ENCODE data around the gene PSAP.
"Not testable (repeated sequence)": the region's sequence is repeated elsewhere in the genome, so short reads cannot be mapped to it uniquely, and the experiment has no call there.

DNA sequence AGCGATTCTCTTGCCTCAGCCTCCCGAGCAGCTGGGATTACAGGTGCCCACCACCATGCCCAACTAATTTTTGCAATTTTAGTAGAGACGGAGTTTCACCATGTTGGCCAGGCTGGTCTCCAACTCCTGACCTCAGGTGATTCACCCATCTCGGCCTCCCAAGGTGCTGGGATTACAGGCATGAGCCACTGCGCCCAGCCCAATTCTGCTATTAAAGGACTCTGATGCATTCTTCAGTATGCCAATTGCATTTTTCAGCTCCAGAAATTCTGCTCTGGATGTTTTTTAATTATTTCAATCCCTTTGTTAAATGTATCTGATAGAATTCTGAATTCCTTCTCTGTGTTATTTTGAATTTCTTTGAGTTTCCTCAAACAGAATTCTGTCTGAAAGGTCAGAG is 47.3 kb upstream of the PSAP start:
- TF ChIP-seq, protein P1, sequence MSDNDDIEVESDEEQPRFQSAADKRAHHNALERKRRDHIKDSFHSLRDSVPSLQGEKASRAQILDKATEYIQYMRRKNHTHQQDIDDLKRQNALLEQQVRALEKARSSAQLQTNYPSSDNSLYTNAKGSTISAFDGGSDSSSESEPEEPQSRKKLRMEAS (IDR thresholded peaks at IDR 0.05): not testable (repeated sequence)
- TF ChIP-seq, protein P2, sequence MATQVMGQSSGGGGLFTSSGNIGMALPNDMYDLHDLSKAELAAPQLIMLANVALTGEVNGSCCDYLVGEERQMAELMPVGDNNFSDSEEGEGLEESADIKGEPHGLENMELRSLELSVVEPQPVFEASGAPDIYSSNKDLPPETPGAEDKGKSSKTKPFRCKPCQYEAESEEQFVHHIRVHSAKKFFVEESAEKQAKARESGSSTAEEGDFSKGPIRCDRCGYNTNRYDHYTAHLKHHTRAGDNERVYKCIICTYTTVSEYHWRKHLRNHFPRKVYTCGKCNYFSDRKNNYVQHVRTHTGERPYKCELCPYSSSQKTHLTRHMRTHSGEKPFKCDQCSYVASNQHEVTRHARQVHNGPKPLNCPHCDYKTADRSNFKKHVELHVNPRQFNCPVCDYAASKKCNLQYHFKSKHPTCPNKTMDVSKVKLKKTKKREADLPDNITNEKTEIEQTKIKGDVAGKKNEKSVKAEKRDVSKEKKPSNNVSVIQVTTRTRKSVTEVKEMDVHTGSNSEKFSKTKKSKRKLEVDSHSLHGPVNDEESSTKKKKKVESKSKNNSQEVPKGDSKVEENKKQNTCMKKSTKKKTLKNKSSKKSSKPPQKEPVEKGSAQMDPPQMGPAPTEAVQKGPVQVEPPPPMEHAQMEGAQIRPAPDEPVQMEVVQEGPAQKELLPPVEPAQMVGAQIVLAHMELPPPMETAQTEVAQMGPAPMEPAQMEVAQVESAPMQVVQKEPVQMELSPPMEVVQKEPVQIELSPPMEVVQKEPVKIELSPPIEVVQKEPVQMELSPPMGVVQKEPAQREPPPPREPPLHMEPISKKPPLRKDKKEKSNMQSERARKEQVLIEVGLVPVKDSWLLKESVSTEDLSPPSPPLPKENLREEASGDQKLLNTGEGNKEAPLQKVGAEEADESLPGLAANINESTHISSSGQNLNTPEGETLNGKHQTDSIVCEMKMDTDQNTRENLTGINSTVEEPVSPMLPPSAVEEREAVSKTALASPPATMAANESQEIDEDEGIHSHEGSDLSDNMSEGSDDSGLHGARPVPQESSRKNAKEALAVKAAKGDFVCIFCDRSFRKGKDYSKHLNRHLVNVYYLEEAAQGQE (IDR thresholded peaks at IDR 0.05): not testable (repeated sequence)
- TF ChIP-seq CTCF (IDR thresholded peaks at IDR 0.05; ENCODE audit: low read depth, low read length, missing input control): not testable (repeated sequence)

Data from liver (tissue), 2 donors.